HepG2 (cell line): ENCODE data around the gene NGFR. TPM values are rescaled to one million over a fixed set of nuclear protein-coding genes. Genes with fewer than 3 reads are reported as not detected.

Source experiments
- ATAC-seq: fragments of 200-7000 bp; cut with Tn5 transposase; 3 replicates; pipeline ENCODE4 v1.9.1; 2020; ENCODE audit warnings: mild to moderate bottlenecking, moderate library complexity
- BruUV-seq: library from RNA; stranded (reverse); fragments of 400-500 nt; replicated peaks from 2 replicates; lab custom pipeline; 2021; lab: Mats Ljungman, UMichigan
- CTCF ChIA-PET: fragments of 300-600 bp; formaldehyde crosslinking; extraction: SDS; loops from one replicate; lab custom pipeline; 2021; ENCODE audit warnings: low total read pairs, inconsistent platforms, low intra/inter-chr PET ratio; lab: Yijun Ruan, JAX
- POLR2A ChIA-PET: fragments of 350-600 bp; sonication (Branson Sonifier 250); formaldehyde crosslinking; loops from one replicate; lab custom pipeline; 2020; ENCODE audit warnings: antibody characterized with exemption, inconsistent platforms; lab: Yijun Ruan, JAX
- DNase-seq: peaks from one replicate; pipeline ENCODE4 v3.0.0-alpha.2; 2015; ENCODE audit warnings: low spot score
- FAIRE-seq: peaks from 3 replicates; lab custom pipeline; 2011; peaks lifted over from hg19 to GRCh38; lab: Jason Lieb, UNC
- H2AFZ ChIP-seq: one replicate; pipeline ENCODE4 v1.6.1; 2011; ENCODE audit warnings: low read length, inconsistent platforms
- H3K27ac ChIP-seq: fragments of 300-600 bp; 3 replicates; pipeline ENCODE4 v1.8.0; 2011; ENCODE audit warnings: mixed run types, mild to moderate bottlenecking, mixed read lengths, low read length, inconsistent platforms; ENCODE audit not compliant: insufficient read depth; ENCODE audit errors: extremely low read length
- H3K27me3 ChIP-seq, 2 experiments: fragments of 200-600 bp in 1 of 2; 2 replicates in 1 of 2; 3 replicates in 1 of 2; pipeline versions ENCODE4 v1.6.0 to v1.8.0; 2011; ENCODE audit warnings: low read length in 2 of 2, mild to moderate bottlenecking in 2 of 2, moderate library complexity in 2 of 2, inconsistent platforms in 1 of 2; ENCODE audit not compliant: insufficient read depth in 2 of 2, control insufficient read depth in 1 of 2
- H3K36me3 ChIP-seq, 2 experiments: fragments of 200-600 bp in 1 of 2; replicated peaks in 1 of 2; 2 replicates in 1 of 2; 3 replicates in 1 of 2; pipeline versions ENCODE4 v1.5.1 to v1.8.0; 2011; ENCODE audit warnings: low read length in 2 of 2, inconsistent platforms in 1 of 2; ENCODE audit not compliant: insufficient read depth in 2 of 2, control insufficient read depth in 1 of 2
- H3K4me1 ChIP-seq: 2 replicates; pipeline ENCODE4 v1.5.1; 2012; ENCODE audit warnings: low read length, inconsistent platforms; ENCODE audit not compliant: insufficient read depth
- H3K4me2 ChIP-seq: 2 replicates; pipeline ENCODE4 v1.6.0; 2011; ENCODE audit warnings: low read depth, low read length, inconsistent platforms
- H3K4me3 ChIP-seq, 3 experiments: fragments of 200-600 bp in 1 of 3; sonication (generic), shearing (Covaris generic) in 1 of 3; replicated peaks in 1 of 3; 2 replicates each; pipeline ENCODE4 v1.5.1; 2011 to 2016; ENCODE audit warnings: low read length in 3 of 3, inconsistent platforms in 2 of 3, low read depth in 2 of 3, mild to moderate bottlenecking in 2 of 3, control low read depth in 1 of 3, mixed read lengths in 1 of 3; ENCODE audit not compliant: insufficient read depth in 1 of 3
- H3K79me2 ChIP-seq: one replicate; pipeline ENCODE4 v1.6.1; 2011; ENCODE audit warnings: low read length, inconsistent platforms; ENCODE audit not compliant: insufficient read depth
- H3K9ac ChIP-seq: 2 replicates; pipeline ENCODE4 v1.6.0; 2011; ENCODE audit warnings: mild to moderate bottlenecking, low read depth, low read length, inconsistent platforms; ENCODE audit not compliant: insufficient read depth
- H3K9me3 ChIP-seq: 2 replicates; pipeline ENCODE4 v1.5.1; 2012; ENCODE audit warnings: mild to moderate bottlenecking, low read length
- H4K20me1 ChIP-seq: 2 replicates; pipeline ENCODE4 v1.6.0; 2011; ENCODE audit warnings: inconsistent platforms, mild to moderate bottlenecking, low read length, moderate library complexity; ENCODE audit not compliant: insufficient read depth
- CTCF ChIP-seq: sonication (generic); formaldehyde crosslinking; IDR thresholded peaks from 2 replicates; pipeline ENCODE4 v1.5.0; 2020; ENCODE audit warnings: mild to moderate bottlenecking, missing genetic modification reagents, moderate library complexity
- DRAP1 ChIP-seq: IDR thresholded peaks from 2 replicates; pipeline ENCODE4 v1.6.1; 2016; ENCODE audit warnings: missing genetic modification reagents, missing compliant biosample characterization
- FOXP1 ChIP-seq, 2 experiments: fragments of 450-650 bp in 1 of 2; IDR thresholded peaks; 2 replicates each; pipeline ENCODE4 v1.6.1; 2017 to 2018; ENCODE audit warnings: antibody characterized with exemption in 1 of 2
- GATAD2A ChIP-seq: IDR thresholded peaks from 2 replicates; pipeline ENCODE4 v1.6.1; 2016
- HNF4A ChIP-seq: sonication (generic); formaldehyde crosslinking; IDR thresholded peaks from 2 replicates; pipeline ENCODE4 v1.4.0; 2020; ENCODE audit warnings: missing genetic modification reagents
- MXD4 ChIP-seq: IDR thresholded peaks from 2 replicates; pipeline ENCODE4 v1.6.1; 2016; ENCODE audit warnings: mild to moderate bottlenecking, missing biosample characterization, missing genetic modification reagents
- NR2C2 ChIP-seq: sonication (generic); formaldehyde crosslinking; IDR thresholded peaks from 2 replicates; pipeline ENCODE4 v1.4.0; 2020; ENCODE audit warnings: missing genetic modification reagents, mild to moderate bottlenecking, moderate library complexity, borderline replicate concordance
- NR2F1 ChIP-seq, 2 experiments: fragments of 450-650 bp in 1 of 2; formaldehyde crosslinking in 1 of 2; IDR thresholded peaks; 2 replicates each; pipeline versions ENCODE4 v1.5.0 to v1.6.1; 2016 to 2020; ENCODE audit warnings: mild to moderate bottlenecking in 1 of 2, missing compliant biosample characterization in 1 of 2, missing genetic modification reagents in 1 of 2, moderate library complexity in 1 of 2
- SOX6 ChIP-seq, 2 experiments: fragments of 450-650 bp in 1 of 2; sonication (generic) in 1 of 2; formaldehyde crosslinking in 1 of 2; IDR thresholded peaks; 2 replicates each; pipeline versions ENCODE4 v1.4.0 to v1.6.1; 2017 to 2020; ENCODE audit warnings: antibody characterized with exemption in 1 of 2, mild to moderate bottlenecking in 1 of 2, missing genetic modification reagents in 1 of 2
- ZBTB20 ChIP-seq: sonication (generic); formaldehyde crosslinking; IDR thresholded peaks from 2 replicates; pipeline ENCODE4 v1.8.1; 2023; ENCODE audit warnings: missing genetic modification reagents, low read depth, mild to moderate bottlenecking, borderline replicate concordance
- ZGPAT ChIP-seq: IDR thresholded peaks from 2 replicates; pipeline ENCODE4 v1.6.1; 2016; ENCODE audit warnings: mild to moderate bottlenecking
- ZNF292 ChIP-seq: sonication (generic); formaldehyde crosslinking; IDR thresholded peaks from 2 replicates; pipeline ENCODE4 v1.8.1; 2022; ENCODE audit warnings: mild to moderate bottlenecking, low read depth, missing genetic modification reagents, borderline replicate concordance
- ZNF576 ChIP-seq: sonication (generic); formaldehyde crosslinking; IDR thresholded peaks from 2 replicates; pipeline ENCODE4 v1.4.0; 2020; ENCODE audit warnings: mild to moderate bottlenecking, missing genetic modification reagents
- ZNF839 ChIP-seq: sonication (generic); formaldehyde crosslinking; IDR thresholded peaks from 2 replicates; pipeline ENCODE4 v1.4.0; 2020; ENCODE audit warnings: missing genetic modification reagents, mild to moderate bottlenecking, borderline replicate concordance
- ZZZ3 ChIP-seq: sonication (generic); formaldehyde crosslinking; IDR thresholded peaks from 2 replicates; pipeline ENCODE4 v1.4.0; 2020; ENCODE audit warnings: missing genetic modification reagents, mild to moderate bottlenecking, borderline replicate concordance
- WGBS: methylation state at CpG from one replicate; pipeline ENCODE4 v1.1.6; 2017; ENCODE audit warnings: low lambda C conversion rate; 5-methylcytosine and 5-hydroxymethylcytosine counted together
- in situ Hi-C: cut with HindIII; loops from 2 replicates; pipeline ENCODE4 v1.10.0; 2017; ENCODE audit warnings: low pct_unique_long_range_greater_than_20kb; ENCODE audit not compliant: extremely low pct_ligation_motif_present
- intact Hi-C: fragments of 100-400 bp; cut with micrococcal nuclease; formaldehyde crosslinking; loops from one replicate; pipeline ENCODE4 v1.10.0; 2022; ENCODE audit not compliant: unreplicated experiment
- polyA plus RNA-seq, 8 experiments: library from polyadenylated mRNA; depleted of rRNA in 3 of 8; stranded (reverse) in 7 of 8; unstranded in 1 of 8; fragments of >200 nt; fragmentation: Illumina TruSeq in 4 of 8; extraction: Trizol in 4 of 8; gene quantifications; 2 replicates each; pipeline versions ENCODE4 v1.2.1 to v1.2.3, GENCODE V29; 2011 to 2016; ENCODE audit warnings: low read depth in 4 of 8, missing spikeins in 1 of 8, mixed read lengths in 1 of 8; ENCODE audit not compliant: insufficient read depth in 1 of 8
- total RNA-seq, 5 experiments: library from RNA; depleted of rRNA; stranded (reverse); fragments of >200 nt; fragmentation: Illumina TruSeq; extraction: Trizol; gene quantifications; 2 replicates each; pipeline ENCODE4 v1.2.3, GENCODE V29; 2016; ENCODE audit warnings: low read depth in 1 of 5

NGFR gene
- total and polyA plus RNA-seq, 2 of the 13 experiments (the other 11 are each of a cell fraction or from before 2014, with no cell fraction given): 1.1 to 1.8 TPM

- TF ChIP-seq ZGPAT (CRISPR knock-in tag): no peak
Observed at GRCh38 chr17:49528966-49529365, 33.9 kb downstream of the NGFR start (continued).

- Histone ChIP-seq H3K9ac (no peak overlapping the region), H3K9me3 (no peaks in the 10 kb centered on the region), H3K27me3 (peaks cover 2 to 56% of the 10 kb centered on the region in 2 experiments; a peak in 4 of 5 replicates), H3K27ac (no peak overlapping the region), H3K36me3 (no peaks in the 10 kb centered on the region), H3K4me2 (no peak overlapping the region), H3K79me2 (no peaks in the 10 kb centered on the region), H2AFZ (no peak overlapping the region), H3K4me3 (no peak overlapping the region), H4K20me1 (no peaks in the 10 kb centered on the region), H3K4me1 (0 out of 2 replicates have a peak, but pooled peaks cover 11% of the 10 kb centered on the region)
- ChIA-PET POLR2A (no interaction called here), CTCF (no interaction called here)
- FAIRE-seq (peak; percentile 37), DNase-seq (no peak), ATAC-seq (peak; percentile 80)
- in situ Hi-C loops: no loop called here
- BruUV-seq: no TSS peak
- 54% methylated on average over 1 of the region's 1 CpG for WGBS
- intact Hi-C loops: no loop called here
- TF ChIP-seq ZZZ3 (CRISPR knock-in tag) (no peak), ZNF839 (no peak), ZBTB20 (CRISPR knock-in tag) (peak; percentile 44; the same call in 1 of the 2 replicates), GATAD2A (CRISPR knock-in tag) (peak; percentile 39; the same call in 1 of the 2 replicates), MXD4 (CRISPR knock-in tag) (no peak), NR2F1 (CRISPR knock-in tag; IDR thresholded peaks at IDR 0.05) (no peak), ZNF292 (CRISPR knock-in tag) (0 out of 2 replicates have a peak, but pooled peaks have one; percentile 23), HNF4A (CRISPR knock-in tag) (peak; percentile 10; the same call in 1 of the 2 replicates), ZNF576 (CRISPR knock-in tag) (no peak), FOXP1 (IDR thresholded peaks at IDR 0.05) (no peak), FOXP1 (CRISPR knock-in tag; IDR thresholded peaks at IDR 0.05) (peak; percentile 42; the same call in 1 of the 2 replicates), DRAP1 (CRISPR knock-in tag) (no peak), NR2C2 (CRISPR knock-in tag) (no peak), CTCF (no peak), SOX6 (IDR thresholded peaks at IDR 0.05) (no peak), SOX6 (CRISPR knock-in tag; IDR thresholded peaks at IDR 0.05) (no peak)
Observed at GRCh38 chr17:49530118-49530517, 35.0 kb downstream of the NGFR start.
